GM12874 (cell line): ENCODE results near the gene LAMA5.
A peak's percentile ranks its signal among the peaks of the same experiment; 100 is the strongest.

ENCODE experiments used
- CTCF ChIP-seq: IDR thresholded peaks from 2 replicates; pipeline ENCODE4 v1.5.1; 2011; ENCODE audit warnings: low read depth, mild to moderate bottlenecking, control low read depth, low read length, moderate library complexity; ENCODE audit not compliant: insufficient read depth

Gene LAMA5

GRCh38 chr20:62370115-62370806 is 3.1 kb upstream of the LAMA5 start:
- TF ChIP-seq CTCF, result no peak

GRCh38 chr20:62369815-62370114 is 2.7 kb upstream of the LAMA5 start:
- no peak for TF ChIP-seq CTCF

DNA sequence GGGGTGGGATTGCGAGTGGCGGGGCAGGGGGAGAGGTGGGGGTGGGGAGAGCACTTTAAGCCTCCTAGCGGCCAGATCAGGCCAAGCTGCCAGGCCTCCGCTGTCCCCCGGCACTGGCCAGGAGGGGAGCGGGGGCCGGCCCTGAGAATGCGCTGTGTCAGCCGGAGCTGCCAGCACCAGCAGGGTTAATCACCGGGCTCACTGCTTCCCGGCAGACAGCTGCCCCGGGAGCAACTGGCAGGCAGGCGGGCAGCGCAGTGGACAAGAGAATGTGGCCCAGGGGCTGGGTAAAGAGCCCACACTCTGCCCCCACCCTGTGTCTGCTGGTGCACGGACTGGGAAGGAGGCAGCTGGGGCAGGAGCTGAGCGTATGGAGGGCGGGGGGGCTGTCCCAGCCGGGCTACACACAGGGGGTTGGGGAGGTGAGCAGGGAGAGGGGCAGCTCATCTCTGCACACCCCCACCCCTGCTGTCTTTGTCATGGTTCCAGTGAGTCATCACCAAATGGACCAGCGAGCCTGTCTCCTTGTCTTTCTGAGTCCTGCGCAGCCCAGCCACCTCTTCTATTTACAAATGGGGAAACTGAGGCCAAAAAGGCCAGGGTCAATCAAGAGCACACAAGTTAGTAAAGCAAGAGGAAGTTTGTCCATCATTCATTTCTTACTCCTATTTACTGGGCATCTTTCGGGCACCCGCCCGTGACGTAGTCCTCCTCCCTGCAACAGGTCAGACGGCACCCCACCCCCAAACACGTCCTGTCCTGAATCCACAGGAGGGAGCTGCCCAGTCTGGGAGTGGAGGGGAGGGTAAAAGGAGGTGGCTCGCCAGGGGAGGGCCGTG is 2.1 kb upstream of the LAMA5 start:
- peak; percentile 36; the same call in 1 of the 2 replicates for TF ChIP-seq CTCF

DNA sequence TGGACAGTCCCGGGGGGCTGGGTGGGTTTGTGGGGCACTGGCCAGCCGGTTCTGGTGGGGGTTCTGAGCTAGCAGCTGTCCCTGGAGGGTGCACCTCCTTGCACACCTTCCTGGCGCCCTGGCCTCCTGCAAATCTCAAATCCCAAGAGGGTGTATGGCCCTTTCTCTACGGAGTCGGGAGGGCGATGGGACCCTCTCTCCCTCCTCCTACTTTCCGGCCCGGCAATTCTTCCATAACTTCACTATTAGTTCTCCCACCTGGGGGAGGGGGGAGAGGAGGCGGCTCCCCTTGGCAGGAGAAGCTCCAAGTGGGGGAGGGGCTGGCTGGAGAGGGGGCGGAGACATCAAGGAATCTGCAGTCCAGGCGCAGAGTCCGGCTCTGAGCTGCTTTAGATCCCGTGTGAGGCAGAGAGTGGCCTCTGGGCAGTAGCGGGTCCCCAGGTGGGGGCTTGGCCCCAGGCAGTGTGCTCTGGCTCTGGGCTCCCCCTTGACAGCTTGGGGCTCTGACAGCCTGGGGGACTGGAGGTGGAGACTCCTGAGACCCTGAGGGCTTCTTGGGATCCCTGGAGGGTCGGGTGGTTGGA is 1.4 kb upstream of the LAMA5 start:
- TF ChIP-seq CTCF, result no peak

GRCh38 chr20:62367633-62368391 is 700 bp upstream of the LAMA5 start:
- no peak for TF ChIP-seq CTCF

- TF ChIP-seq CTCF, result no peak
These were observed 559 bp downstream of the LAMA5 start for GRCh38 chr20:62366370-62367135.
